ENCODE data around the gene SCG5. TPM values are rescaled to one million over a fixed set of nuclear protein-coding genes. Genes with fewer than 3 reads are reported as not detected.

SCG5 gene
- total and polyA plus RNA-seq, 2 of the 13 experiments (the other 11 are each of a cell fraction or from before 2014, with no cell fraction given), result 2.3 to 3.5 TPM

DNA sequence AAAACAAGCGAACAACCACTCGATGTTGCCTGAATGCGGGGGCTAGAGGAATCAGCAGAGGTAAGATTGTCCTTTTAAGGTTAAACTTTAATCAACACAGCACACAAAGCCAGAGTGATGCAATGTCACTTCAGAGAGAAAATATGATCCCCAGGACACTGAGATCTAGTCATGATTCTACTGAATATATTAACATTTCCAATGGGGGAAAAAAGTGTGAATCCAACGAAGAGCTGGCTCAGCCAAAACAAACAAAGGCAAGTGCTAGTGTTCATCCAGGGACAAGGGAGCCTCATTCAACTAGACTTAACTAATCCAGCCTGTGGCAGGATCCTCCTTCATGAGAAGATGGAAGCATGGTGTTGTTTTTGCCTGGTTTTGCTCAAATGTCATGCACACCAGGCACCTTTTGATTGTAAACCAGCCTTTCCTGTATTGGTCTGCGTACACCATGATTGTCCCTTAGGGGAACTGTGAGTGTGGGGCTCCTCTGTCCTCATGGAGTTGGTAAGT, 35.8 kb downstream of the SCG5 start (continued):
- TF ChIP-seq, protein P1, sequence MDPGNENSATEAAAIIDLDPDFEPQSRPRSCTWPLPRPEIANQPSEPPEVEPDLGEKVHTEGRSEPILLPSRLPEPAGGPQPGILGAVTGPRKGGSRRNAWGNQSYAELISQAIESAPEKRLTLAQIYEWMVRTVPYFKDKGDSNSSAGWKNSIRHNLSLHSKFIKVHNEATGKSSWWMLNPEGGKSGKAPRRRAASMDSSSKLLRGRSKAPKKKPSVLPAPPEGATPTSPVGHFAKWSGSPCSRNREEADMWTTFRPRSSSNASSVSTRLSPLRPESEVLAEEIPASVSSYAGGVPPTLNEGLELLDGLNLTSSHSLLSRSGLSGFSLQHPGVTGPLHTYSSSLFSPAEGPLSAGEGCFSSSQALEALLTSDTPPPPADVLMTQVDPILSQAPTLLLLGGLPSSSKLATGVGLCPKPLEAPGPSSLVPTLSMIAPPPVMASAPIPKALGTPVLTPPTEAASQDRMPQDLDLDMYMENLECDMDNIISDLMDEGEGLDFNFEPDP (CRISPR knock-in tag; conservative IDR thresholded peaks at IDR 0.05), result no peak
- TF ChIP-seq CENPX (CRISPR knock-in tag; IDR thresholded peaks at IDR 0.05) (no peak), ZNF142 (CRISPR knock-in tag; IDR thresholded peaks at IDR 0.05) (no peak), ZMAT5 (CRISPR knock-in tag; IDR thresholded peaks at IDR 0.05; ENCODE audit: borderline replicate concordance, low read depth) (no peak), FOXP1 (IDR thresholded peaks at IDR 0.05) (no peak), FOXP1 (CRISPR knock-in tag; IDR thresholded peaks at IDR 0.05) (peak; percentile 74), TOPORS (CRISPR knock-in tag; IDR thresholded peaks at IDR 0.05) (no peak), ZNF296 (CRISPR knock-in tag; conservative IDR thresholded peaks at IDR 0.05) (no peak)
- TF ChIP-seq, protein P2, sequence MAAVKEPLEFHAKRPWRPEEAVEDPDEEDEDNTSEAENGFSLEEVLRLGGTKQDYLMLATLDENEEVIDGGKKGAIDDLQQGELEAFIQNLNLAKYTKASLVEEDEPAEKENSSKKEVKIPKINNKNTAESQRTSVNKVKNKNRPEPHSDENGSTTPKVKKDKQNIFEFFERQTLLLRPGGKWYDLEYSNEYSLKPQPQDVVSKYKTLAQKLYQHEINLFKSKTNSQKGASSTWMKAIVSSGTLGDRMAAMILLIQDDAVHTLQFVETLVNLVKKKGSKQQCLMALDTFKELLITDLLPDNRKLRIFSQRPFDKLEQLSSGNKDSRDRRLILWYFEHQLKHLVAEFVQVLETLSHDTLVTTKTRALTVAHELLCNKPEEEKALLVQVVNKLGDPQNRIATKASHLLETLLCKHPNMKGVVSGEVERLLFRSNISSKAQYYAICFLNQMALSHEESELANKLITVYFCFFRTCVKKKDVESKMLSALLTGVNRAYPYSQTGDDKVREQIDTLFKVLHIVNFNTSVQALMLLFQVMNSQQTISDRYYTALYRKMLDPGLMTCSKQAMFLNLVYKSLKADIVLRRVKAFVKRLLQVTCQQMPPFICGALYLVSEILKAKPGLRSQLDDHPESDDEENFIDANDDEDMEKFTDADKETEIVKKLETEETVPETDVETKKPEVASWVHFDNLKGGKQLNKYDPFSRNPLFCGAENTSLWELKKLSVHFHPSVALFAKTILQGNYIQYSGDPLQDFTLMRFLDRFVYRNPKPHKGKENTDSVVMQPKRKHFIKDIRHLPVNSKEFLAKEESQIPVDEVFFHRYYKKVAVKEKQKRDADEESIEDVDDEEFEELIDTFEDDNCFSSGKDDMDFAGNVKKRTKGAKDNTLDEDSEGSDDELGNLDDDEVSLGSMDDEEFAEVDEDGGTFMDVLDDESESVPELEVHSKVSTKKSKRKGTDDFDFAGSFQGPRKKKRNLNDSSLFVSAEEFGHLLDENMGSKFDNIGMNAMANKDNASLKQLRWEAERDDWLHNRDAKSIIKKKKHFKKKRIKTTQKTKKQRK (IDR thresholded peaks at IDR 0.05; ENCODE audit: low read length), result no peak
